Activated naive CD4-positive, alpha-beta T cell treated with anti-CD3 and anti-CD28 coated beads, Interleukin-2, amount 50 U/mL, for 72 hours (primary cell): Measurements from ENCODE around the gene TCAIM. TPM values are rescaled to one million over a fixed set of nuclear protein-coding genes. Genes with fewer than 3 reads are reported as not detected.

ENCODE experiments used
- ATAC-seq, 2 donors: fragments of 150-1000 bp; cut with Tn5 transposase; 2 replicates each; pipeline ENCODE4 v1.10.0; 2021; ENCODE audit warnings: mild to moderate bottlenecking in 2 of 2, moderate library complexity in 2 of 2
- DNase-seq, 2 donors: peaks; one replicate each; pipeline ENCODE4 v3.0.0; 2021 to 2022; ENCODE audit warnings: low spot score in 2 of 2
- H3K27ac Mint-ChIP-seq, 2 donors: one replicate each; pipeline ENCODE4 v1.8.0; 2022; ENCODE audit warnings: mild to moderate bottlenecking in 2 of 2, mixed read lengths in 2 of 2
- H3K36me3 Mint-ChIP-seq, 2 donors: one replicate each; pipeline ENCODE4 v1.8.0; 2022; ENCODE audit warnings: mixed read lengths in 2 of 2
- H3K9me3 Mint-ChIP-seq, 2 donors: one replicate each; pipeline ENCODE4 v1.8.0; 2022; ENCODE audit warnings: mixed read lengths in 2 of 2
- total RNA-seq, 2 donors: library from RNA; stranded (reverse); gene quantifications; one replicate each; pipeline ENCODE4 v1.2.3, GENCODE V29; 2022

The TCAIM gene
- total RNA-seq, 2 donors from 2014 or later: 19.7 to 22.4 TPM

- Mint-ChIP-seq H3K9me3 (no peaks in the 10 kb centered on the region), H3K27ac (no peak overlapping the region), H3K36me3 (no peaks in the 10 kb centered on the region)
- ATAC-seq (no peak), DNase-seq (no peak)
Observed at GRCh38 chr3:44419923-44420650, 81.5 kb downstream of the TCAIM start.

GRCh38 chr3:44420676-44421075, 82.1 kb downstream of the TCAIM start:
- Mint-ChIP-seq H3K9me3 (no peaks in the 10 kb centered on the region), H3K27ac (no peak overlapping the region), H3K36me3 (no peaks in the 10 kb centered on the region)
- no peak for DNase-seq
- no peak for ATAC-seq

- no peaks in the 10 kb centered on the region for H3K9me3 Mint-ChIP-seq
- no peak for ATAC-seq
- DNase-seq: no peak
- no peaks in the 10 kb centered on the region for H3K36me3 Mint-ChIP-seq
- H3K27ac Mint-ChIP-seq: no peak overlapping the region
Observed at GRCh38 chr3:44421280-44421679, 82.7 kb downstream of the TCAIM start.

- no peak for ATAC-seq
- DNase-seq: no peak
- Mint-ChIP-seq H3K9me3 (no peaks in the 10 kb centered on the region), H3K27ac (peak overlapping the region in 1 of 2 donors; percentile 22), H3K36me3 (no peaks in the 10 kb centered on the region)
Observed at GRCh38 chr3:44424758-44425157, 86.2 kb downstream of the TCAIM start.

- no peaks in the 10 kb centered on the region for H3K9me3 Mint-ChIP-seq
- no peak for ATAC-seq
- no peaks in the 10 kb centered on the region for H3K36me3 Mint-ChIP-seq
- no peak for DNase-seq
- H3K27ac Mint-ChIP-seq: no peak overlapping the region
Observed at GRCh38 chr3:44427683-44428082, 89.1 kb downstream of the TCAIM start.

- Mint-ChIP-seq H3K36me3 (no peaks in the 10 kb centered on the region), H3K27ac (no peak overlapping the region), H3K9me3 (no peaks in the 10 kb centered on the region)
- ATAC-seq (no peak), DNase-seq (no peak)
Observed at GRCh38 chr3:44428910-44429309, 90.3 kb downstream of the TCAIM start.

GRCh38 chr3:44429459-44429858, 90.9 kb downstream of the TCAIM start:
- ATAC-seq (no peak), DNase-seq (no peak)
- H3K9me3 Mint-ChIP-seq: no peaks in the 10 kb centered on the region
- H3K27ac Mint-ChIP-seq: peak overlapping the region in 1 of 2 donors; percentile 44
- H3K36me3 Mint-ChIP-seq: no peaks in the 10 kb centered on the region

GRCh38 chr3:44430466-44430865, 91.9 kb downstream of the TCAIM start:
- no peak for ATAC-seq
- Mint-ChIP-seq H3K27ac (no peak overlapping the region), H3K36me3 (no peaks in the 10 kb centered on the region), H3K9me3 (no peaks in the 10 kb centered on the region)
- no peak for DNase-seq

- Mint-ChIP-seq H3K27ac (no peak overlapping the region), H3K36me3 (peaks cover 5 to 6% of the 10 kb centered on the region in 2 donors), H3K9me3 (no peaks in the 10 kb centered on the region)
- no peak for DNase-seq
- no peak for ATAC-seq
Observed at GRCh38 chr3:44434834-44435510, 96.4 kb downstream of the TCAIM start.

- DNase-seq (no peak), ATAC-seq (no peak)
- peak overlapping the region in 1 of 2 donors; percentile 57 for H3K27ac Mint-ChIP-seq
- no peaks in the 10 kb centered on the region for H3K9me3 Mint-ChIP-seq
- peaks cover 5 to 6% of the 10 kb centered on the region in 2 donors for H3K36me3 Mint-ChIP-seq
Observed at GRCh38 chr3:44436181-44436580, 97.6 kb downstream of the TCAIM start.

- no peaks in the 10 kb centered on the region for H3K9me3 Mint-ChIP-seq
- DNase-seq (no peak), ATAC-seq (no peak)
- H3K36me3 Mint-ChIP-seq: peaks cover 5 to 18% of the 10 kb centered on the region in 2 donors
- H3K27ac Mint-ChIP-seq: no peak overlapping the region
Observed at GRCh38 chr3:44437800-44438199, 99.2 kb downstream of the TCAIM start.

- peak; percentile 94 to 96 for ATAC-seq
- peak; percentile 57 to 77 for DNase-seq
- H3K27ac Mint-ChIP-seq: peak overlapping the region; percentile 83 to 94
- H3K36me3 Mint-ChIP-seq: peaks cover 5 to 23% of the 10 kb centered on the region in 2 donors
- H3K9me3 Mint-ChIP-seq: no peaks in the 10 kb centered on the region
Observed at GRCh38 chr3:44439499-44440295, 101.1 kb downstream of the TCAIM start.

- DNase-seq (no peak), ATAC-seq (peak in 1 of 2 donors; percentile 32)
- Mint-ChIP-seq H3K27ac (peak overlapping the region; percentile 83 to 87), H3K9me3 (peaks cover 2 to 14% of the 10 kb centered on the region in 2 donors), H3K36me3 (peaks cover 21 to 53% of the 10 kb centered on the region in 2 donors)
Observed at GRCh38 chr3:44442596-44443309, 104.2 kb downstream of the TCAIM start.

- Mint-ChIP-seq H3K36me3 (peaks cover 36 to 67% of the 10 kb centered on the region in 2 donors), H3K9me3 (peaks cover 16 to 31% of the 10 kb centered on the region in 2 donors), H3K27ac (peak overlapping the region in 1 of 2 donors; percentile 89)
- no peak for DNase-seq
- no peak for ATAC-seq
Observed at GRCh38 chr3:44444437-44444836, 105.9 kb downstream of the TCAIM start.

GRCh38 chr3:44444896-44445691, 106.5 kb downstream of the TCAIM start:
- ATAC-seq (no peak), DNase-seq (no peak)
- peaks cover 16 to 31% of the 10 kb centered on the region in 2 donors for H3K9me3 Mint-ChIP-seq
- H3K27ac Mint-ChIP-seq: peak overlapping the region; percentile 18 to 89
- peaks cover 37 to 70% of the 10 kb centered on the region in 2 donors for H3K36me3 Mint-ChIP-seq

GRCh38 chr3:44445786-44446185, 107.2 kb downstream of the TCAIM start:
- H3K36me3 Mint-ChIP-seq: peaks cover 44 to 77% of the 10 kb centered on the region in 2 donors
- peaks cover 16 to 31% of the 10 kb centered on the region in 2 donors for H3K9me3 Mint-ChIP-seq
- ATAC-seq (no peak), DNase-seq (no peak)
- H3K27ac Mint-ChIP-seq: peak overlapping the region in 1 of 2 donors; percentile 18
